H9 (cell line): ENCODE measurements around the gene TXNDC11. TPM values are rescaled to one million over a fixed set of nuclear protein-coding genes. Genes with fewer than 3 reads are reported as not detected.

Experiments
- DNase-seq: peaks from one replicate; pipeline ENCODE4 v3.0.0-alpha.2; 2017
- H2AFZ ChIP-seq: one replicate; pipeline ENCODE4 v1.6.1; 2013; ENCODE audit warnings: mild to moderate bottlenecking, low read length, control low read depth, moderate library complexity
- H2AK5ac ChIP-seq: 2 replicates; pipeline ENCODE4 v1.6.1; 2013; ENCODE audit warnings: low read length, control low read depth, mixed read lengths; ENCODE audit not compliant: insufficient read length
- H2BK120ac ChIP-seq: one replicate; pipeline ENCODE4 v1.6.1; 2013; ENCODE audit warnings: low read depth, mild to moderate bottlenecking, low read length, control low read depth, inconsistent platforms; ENCODE audit not compliant: poor library complexity, severe bottlenecking
- H2BK12ac ChIP-seq: 2 replicates; pipeline ENCODE4 v1.6.1; 2013; ENCODE audit warnings: low read length, control low read depth, mixed read lengths, low read depth; ENCODE audit not compliant: insufficient read length
- H2BK15ac ChIP-seq: 2 replicates; pipeline ENCODE4 v1.6.1; 2013; ENCODE audit warnings: low read depth, low read length, control low read depth
- H2BK20ac ChIP-seq: one replicate; pipeline ENCODE4 v1.6.1; 2013; ENCODE audit warnings: low read depth, mild to moderate bottlenecking, low read length, control low read depth, inconsistent platforms; ENCODE audit not compliant: poor library complexity, severe bottlenecking
- H2BK5ac ChIP-seq: 2 replicates; pipeline ENCODE4 v1.6.1; 2013; ENCODE audit warnings: low read length, control low read depth, mixed read lengths; ENCODE audit not compliant: insufficient read length
- H3K14ac ChIP-seq: 2 replicates; pipeline ENCODE4 v1.6.1; 2013; ENCODE audit warnings: low read length, control low read depth; ENCODE audit not compliant: insufficient read depth
- H3K18ac ChIP-seq: 2 replicates; pipeline ENCODE4 v1.6.1; 2013; ENCODE audit warnings: low read depth, mild to moderate bottlenecking, mixed read lengths, low read length, control low read depth; ENCODE audit not compliant: insufficient read length
- H3K23ac ChIP-seq: 2 replicates; pipeline ENCODE4 v1.6.1; 2013; ENCODE audit warnings: low read length, control low read depth, mixed read lengths, low read depth; ENCODE audit not compliant: insufficient read length
- H3K23me2 ChIP-seq: 2 replicates; pipeline ENCODE4 v1.6.1; 2013; ENCODE audit warnings: low read depth, mild to moderate bottlenecking, mixed read lengths, low read length, control low read depth; ENCODE audit not compliant: insufficient read length, poor library complexity, severe bottlenecking
- H3K27ac ChIP-seq: 2 replicates; pipeline ENCODE4 v1.5.1; 2013; ENCODE audit warnings: low read length, control low read depth, mixed read lengths, low read depth; ENCODE audit not compliant: insufficient read length
- H3K27me3 ChIP-seq: 2 replicates; pipeline ENCODE4 v1.6.1; 2013; ENCODE audit warnings: low read length, control low read depth, inconsistent platforms; ENCODE audit not compliant: insufficient read depth
- H3K4ac ChIP-seq: 2 replicates; pipeline ENCODE4 v1.6.1; 2013; ENCODE audit warnings: low read depth, mild to moderate bottlenecking, control low read depth, inconsistent platforms, low read length, moderate library complexity
- H3K4me1 ChIP-seq: 2 replicates; pipeline ENCODE4 v1.6.1; 2013; ENCODE audit warnings: low read length, control low read depth, inconsistent platforms; ENCODE audit not compliant: insufficient read depth
- H3K4me2 ChIP-seq: 2 replicates; pipeline ENCODE4 v1.6.1; 2013; ENCODE audit warnings: low read length, control low read depth, mixed read lengths; ENCODE audit not compliant: insufficient read length, insufficient read depth
- H3K56ac ChIP-seq: 2 replicates; pipeline ENCODE4 v1.6.1; 2013; ENCODE audit warnings: low read depth, mild to moderate bottlenecking, mixed read lengths, low read length, control low read depth; ENCODE audit not compliant: insufficient read length
- H3K79me1 ChIP-seq: 2 replicates; pipeline ENCODE4 v1.6.1; 2013; ENCODE audit warnings: low read depth, mild to moderate bottlenecking, moderate library complexity, low read length, control low read depth, inconsistent platforms; ENCODE audit not compliant: insufficient read depth, poor library complexity, severe bottlenecking
- H3K79me2 ChIP-seq: 2 replicates; pipeline ENCODE4 v1.6.1; 2013; ENCODE audit warnings: low read length, control low read depth, inconsistent platforms; ENCODE audit not compliant: insufficient read depth
- H3K9ac ChIP-seq: 2 replicates; pipeline ENCODE4 v1.6.1; 2013; ENCODE audit warnings: low read length, control low read depth, mixed read lengths; ENCODE audit not compliant: insufficient read length; ENCODE audit errors: extremely low read depth
- H3K9me3 ChIP-seq: one replicate; pipeline ENCODE4 v1.6.1; 2013; ENCODE audit warnings: low read depth, low read length, inconsistent platforms; ENCODE audit not compliant: control insufficient read depth
- H3T11ph ChIP-seq: one replicate; pipeline ENCODE4 v1.6.1; 2013; ENCODE audit warnings: mild to moderate bottlenecking, low read length, control low read depth, inconsistent platforms
- H4K20me1 ChIP-seq: one replicate; pipeline ENCODE4 v1.6.1; 2013; ENCODE audit not compliant: control insufficient read depth, insufficient read length, insufficient read depth
- H4K5ac ChIP-seq: 2 replicates; pipeline ENCODE4 v1.6.1; 2013; ENCODE audit warnings: low read depth, mild to moderate bottlenecking, mixed read lengths, low read length, control low read depth; ENCODE audit not compliant: insufficient read length
- H4K8ac ChIP-seq: replicated peaks from 2 replicates; pipeline ENCODE4 v1.6.1; 2013; ENCODE audit warnings: low read length, control low read depth, mixed read lengths, low read depth; ENCODE audit not compliant: insufficient read length
- H4K91ac ChIP-seq: 2 replicates; pipeline ENCODE4 v1.6.1; 2013; ENCODE audit warnings: low read depth, mild to moderate bottlenecking, moderate library complexity, mixed read lengths, low read length, control low read depth; ENCODE audit not compliant: insufficient read length
- H3K27ac Mint-ChIP-seq, 3 experiments: 2 replicates in 2 of 3; 3 replicates in 1 of 3; pipeline ENCODE4 v1.8.0; 2020 to 2021; ENCODE audit warnings: mixed read lengths in 3 of 3, mild to moderate bottlenecking in 1 of 3, moderate library complexity in 1 of 3
- H3K27me3 Mint-ChIP-seq: 2 replicates; pipeline ENCODE4 v1.8.0; 2021; ENCODE audit warnings: low read depth, mild to moderate bottlenecking, moderate library complexity, mixed read lengths
- H3K36me3 Mint-ChIP-seq, 3 experiments: 2 replicates in 2 of 3; 3 replicates in 1 of 3; pipeline ENCODE4 v1.8.0; 2020 to 2021; ENCODE audit warnings: low read depth in 3 of 3, mixed read lengths in 3 of 3; ENCODE audit not compliant: insufficient read depth in 1 of 3
- H3K4me1 Mint-ChIP-seq, 2 experiments: 2 replicates each; pipeline ENCODE4 v1.8.0; 2020; ENCODE audit warnings: mixed read lengths in 2 of 2
- H3K4me3 Mint-ChIP-seq, 2 experiments: 2 replicates in 1 of 2; 3 replicates in 1 of 2; pipeline ENCODE4 v1.8.0; 2020 to 2021; ENCODE audit warnings: mild to moderate bottlenecking in 2 of 2, mixed read lengths in 2 of 2, moderate library complexity in 1 of 2
- H3K9me3 Mint-ChIP-seq, 2 experiments: 2 replicates in 1 of 2; 3 replicates in 1 of 2; pipeline ENCODE4 v1.8.0; 2020; ENCODE audit warnings: mild to moderate bottlenecking in 2 of 2, mixed read lengths in 2 of 2, moderate library complexity in 1 of 2
- WGBS: extraction: QIAGEN DNeasy Blood & Tissue Kit; methylation state at CpG from one replicate; pipeline ENCODE4 v1.1.7; 2013; ENCODE audit warnings: missing lambda C conversion rate, low lambda C conversion rate, mixed read lengths; ENCODE audit not compliant: insufficient read length; ENCODE audit errors: extremely low coverage; 5-methylcytosine and 5-hydroxymethylcytosine counted together
- total RNA-seq: library from RNA; stranded (reverse); gene quantifications from 2 replicates; pipeline ENCODE4 v1.2.1, GENCODE V29; 2021
- TF ChIP-seq, protein P1 (sequence below): fragments of 200-600 bp; sonication (generic); conservative IDR thresholded peaks from 3 replicates; pipeline ENCODE4 v1.8.0; 2021; ENCODE audit warnings: antibody characterized with exemption, mild to moderate bottlenecking

Gene TXNDC11
- total RNA-seq, 1 experiment from 2014 or later: 12.2 TPM

DNA sequence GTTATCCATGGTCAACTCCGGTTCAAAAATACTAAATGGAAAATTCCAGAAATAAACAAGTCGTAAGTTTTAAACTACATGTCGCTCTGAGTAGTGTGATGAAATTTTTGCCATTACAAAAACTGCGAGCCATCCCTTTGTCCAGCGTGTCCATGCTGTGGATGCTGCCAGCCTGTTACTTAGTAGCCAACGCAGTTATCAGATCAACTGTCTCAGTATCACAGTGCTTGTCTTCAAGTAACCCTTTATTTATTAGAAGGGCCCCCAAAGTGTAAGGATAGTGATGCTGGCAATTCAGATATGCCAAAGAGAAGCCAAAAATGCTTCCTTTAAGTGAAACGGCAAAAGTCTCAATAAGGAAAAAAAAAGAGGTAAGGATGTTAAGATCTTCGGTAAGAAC lies 50.5 kb downstream of the TXNDC11 start:
- H2AK5ac ChIP-seq: no peak overlapping the region
- no peak overlapping the region for H2BK120ac ChIP-seq
- no peak overlapping the region for H4K8ac ChIP-seq
- no peak overlapping the region for H3K4me2 ChIP-seq
- no peak overlapping the region for H3K14ac ChIP-seq
- no peaks in the 10 kb centered on the region for H3K27me3 ChIP-seq
- H3K9ac ChIP-seq: no peak overlapping the region
- H2BK15ac ChIP-seq: no peak overlapping the region
- H3K4me3 Mint-ChIP-seq: no peak overlapping the region
- no peaks in the 10 kb centered on the region for H3K79me2 ChIP-seq
- H2AFZ ChIP-seq: no peak overlapping the region
- no peaks in the 10 kb centered on the region for H3K4me1 Mint-ChIP-seq
- H3K9me3 ChIP-seq: no peaks in the 10 kb centered on the region
- H3K18ac ChIP-seq: no peak overlapping the region
- TF ChIP-seq, protein P1, sequence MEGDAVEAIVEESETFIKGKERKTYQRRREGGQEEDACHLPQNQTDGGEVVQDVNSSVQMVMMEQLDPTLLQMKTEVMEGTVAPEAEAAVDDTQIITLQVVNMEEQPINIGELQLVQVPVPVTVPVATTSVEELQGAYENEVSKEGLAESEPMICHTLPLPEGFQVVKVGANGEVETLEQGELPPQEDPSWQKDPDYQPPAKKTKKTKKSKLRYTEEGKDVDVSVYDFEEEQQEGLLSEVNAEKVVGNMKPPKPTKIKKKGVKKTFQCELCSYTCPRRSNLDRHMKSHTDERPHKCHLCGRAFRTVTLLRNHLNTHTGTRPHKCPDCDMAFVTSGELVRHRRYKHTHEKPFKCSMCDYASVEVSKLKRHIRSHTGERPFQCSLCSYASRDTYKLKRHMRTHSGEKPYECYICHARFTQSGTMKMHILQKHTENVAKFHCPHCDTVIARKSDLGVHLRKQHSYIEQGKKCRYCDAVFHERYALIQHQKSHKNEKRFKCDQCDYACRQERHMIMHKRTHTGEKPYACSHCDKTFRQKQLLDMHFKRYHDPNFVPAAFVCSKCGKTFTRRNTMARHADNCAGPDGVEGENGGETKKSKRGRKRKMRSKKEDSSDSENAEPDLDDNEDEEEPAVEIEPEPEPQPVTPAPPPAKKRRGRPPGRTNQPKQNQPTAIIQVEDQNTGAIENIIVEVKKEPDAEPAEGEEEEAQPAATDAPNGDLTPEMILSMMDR: no peak
- no CpG with 5 or more reads among the region's 8 CpGs for WGBS
- no peak overlapping the region for H4K91ac ChIP-seq
- H3K23me2 ChIP-seq: no peaks in the 10 kb centered on the region
- H4K5ac ChIP-seq: no peak overlapping the region
- DNase-seq: no peak
- no peak overlapping the region for H3T11ph ChIP-seq
- no peak overlapping the region for H2BK5ac ChIP-seq
- no peaks in the 10 kb centered on the region for H3K79me1 ChIP-seq
- H4K20me1 ChIP-seq: no peaks in the 10 kb centered on the region
- no peaks in the 10 kb centered on the region for H3K27me3 Mint-ChIP-seq
- no peak overlapping the region for H3K27ac ChIP-seq
- H2BK12ac ChIP-seq: no peak overlapping the region
- H3K36me3 Mint-ChIP-seq: peaks cover 4 to 56% (median 27%) of the 10 kb centered on the region in 3 experiments; a peak in 6 of 7 replicates
- no peak overlapping the region for H3K4ac ChIP-seq
- no peak overlapping the region for H3K23ac ChIP-seq
- no peak overlapping the region for H3K27ac Mint-ChIP-seq
- H3K9me3 Mint-ChIP-seq: no peaks in the 10 kb centered on the region
- H3K4me1 ChIP-seq: no peaks in the 10 kb centered on the region
- H3K56ac ChIP-seq: no peak overlapping the region
- no peak overlapping the region for H2BK20ac ChIP-seq
